ENCODE measurements around the gene CEACAM1. TPM values are rescaled to one million over a fixed set of nuclear protein-coding genes. Genes with fewer than 3 reads are reported as not detected.
A peak's percentile ranks its signal among the peaks of the same experiment; 100 is the strongest.

CEACAM1 gene
- total and polyA plus RNA-seq, 2 of the 13 experiments (the other 11 are each of a cell fraction or from before 2014, with no cell fraction given), result 13.5 to 332 TPM

DNA sequence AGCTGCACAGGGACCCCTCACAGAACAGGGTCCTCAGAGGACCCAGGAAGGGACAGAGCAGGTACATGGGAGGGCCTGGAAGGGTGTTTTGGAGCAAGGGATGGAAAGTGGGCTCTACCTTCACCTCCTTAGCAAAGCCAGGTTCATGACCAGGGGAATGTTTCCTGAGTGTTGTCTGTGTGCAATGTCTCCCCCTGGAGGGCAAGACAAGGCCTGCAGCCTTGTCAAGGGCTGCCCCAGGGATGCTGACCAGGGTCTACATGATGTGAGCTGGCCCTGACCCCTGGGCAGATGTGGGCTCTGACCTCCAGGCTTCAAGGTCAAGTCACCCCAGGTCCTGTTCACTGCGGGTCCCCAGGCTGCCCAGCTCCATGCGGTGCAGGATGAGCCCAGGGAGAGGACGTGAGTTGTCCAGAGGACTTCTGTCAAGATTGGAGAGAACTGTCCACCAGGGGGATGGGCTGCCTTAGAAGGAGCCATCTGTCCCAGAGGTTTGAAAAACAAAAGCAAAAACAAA is 1.0 kb upstream of the CEACAM1 start (continued):
- TF ChIP-seq, protein P1, sequence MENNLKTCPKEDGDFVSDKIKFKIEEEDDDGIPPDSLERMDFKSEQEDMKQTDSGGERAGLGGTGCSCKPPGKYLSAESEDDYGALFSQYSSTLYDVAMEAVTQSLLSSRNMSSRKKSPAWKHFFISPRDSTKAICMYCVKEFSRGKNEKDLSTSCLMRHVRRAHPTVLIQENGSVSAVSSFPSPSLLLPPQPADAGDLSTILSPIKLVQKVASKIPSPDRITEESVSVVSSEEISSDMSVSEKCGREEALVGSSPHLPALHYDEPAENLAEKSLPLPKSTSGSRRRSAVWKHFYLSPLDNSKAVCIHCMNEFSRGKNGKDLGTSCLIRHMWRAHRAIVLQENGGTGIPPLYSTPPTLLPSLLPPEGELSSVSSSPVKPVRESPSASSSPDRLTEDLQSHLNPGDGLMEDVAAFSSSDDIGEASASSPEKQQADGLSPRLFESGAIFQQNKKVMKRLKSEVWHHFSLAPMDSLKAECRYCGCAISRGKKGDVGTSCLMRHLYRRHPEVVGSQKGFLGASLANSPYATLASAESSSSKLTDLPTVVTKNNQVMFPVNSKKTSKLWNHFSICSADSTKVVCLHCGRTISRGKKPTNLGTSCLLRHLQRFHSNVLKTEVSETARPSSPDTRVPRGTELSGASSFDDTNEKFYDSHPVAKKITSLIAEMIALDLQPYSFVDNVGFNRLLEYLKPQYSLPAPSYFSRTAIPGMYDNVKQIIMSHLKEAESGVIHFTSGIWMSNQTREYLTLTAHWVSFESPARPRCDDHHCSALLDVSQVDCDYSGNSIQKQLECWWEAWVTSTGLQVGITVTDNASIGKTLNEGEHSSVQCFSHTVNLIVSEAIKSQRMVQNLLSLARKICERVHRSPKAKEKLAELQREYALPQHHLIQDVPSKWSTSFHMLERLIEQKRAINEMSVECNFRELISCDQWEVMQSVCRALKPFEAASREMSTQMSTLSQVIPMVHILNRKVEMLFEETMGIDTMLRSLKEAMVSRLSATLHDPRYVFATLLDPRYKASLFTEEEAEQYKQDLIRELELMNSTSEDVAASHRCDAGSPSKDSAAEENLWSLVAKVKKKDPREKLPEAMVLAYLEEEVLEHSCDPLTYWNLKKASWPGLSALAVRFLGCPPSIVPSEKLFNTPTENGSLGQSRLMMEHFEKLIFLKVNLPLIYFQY (CRISPR knock-in tag; IDR thresholded peaks at IDR 0.05; ENCODE audit: borderline replicate concordance), result no peak
- TF ChIP-seq, protein P2, sequence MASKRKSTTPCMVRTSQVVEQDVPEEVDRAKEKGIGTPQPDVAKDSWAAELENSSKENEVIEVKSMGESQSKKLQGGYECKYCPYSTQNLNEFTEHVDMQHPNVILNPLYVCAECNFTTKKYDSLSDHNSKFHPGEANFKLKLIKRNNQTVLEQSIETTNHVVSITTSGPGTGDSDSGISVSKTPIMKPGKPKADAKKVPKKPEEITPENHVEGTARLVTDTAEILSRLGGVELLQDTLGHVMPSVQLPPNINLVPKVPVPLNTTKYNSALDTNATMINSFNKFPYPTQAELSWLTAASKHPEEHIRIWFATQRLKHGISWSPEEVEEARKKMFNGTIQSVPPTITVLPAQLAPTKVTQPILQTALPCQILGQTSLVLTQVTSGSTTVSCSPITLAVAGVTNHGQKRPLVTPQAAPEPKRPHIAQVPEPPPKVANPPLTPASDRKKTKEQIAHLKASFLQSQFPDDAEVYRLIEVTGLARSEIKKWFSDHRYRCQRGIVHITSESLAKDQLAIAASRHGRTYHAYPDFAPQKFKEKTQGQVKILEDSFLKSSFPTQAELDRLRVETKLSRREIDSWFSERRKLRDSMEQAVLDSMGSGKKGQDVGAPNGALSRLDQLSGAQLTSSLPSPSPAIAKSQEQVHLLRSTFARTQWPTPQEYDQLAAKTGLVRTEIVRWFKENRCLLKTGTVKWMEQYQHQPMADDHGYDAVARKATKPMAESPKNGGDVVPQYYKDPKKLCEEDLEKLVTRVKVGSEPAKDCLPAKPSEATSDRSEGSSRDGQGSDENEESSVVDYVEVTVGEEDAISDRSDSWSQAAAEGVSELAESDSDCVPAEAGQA (IDR thresholded peaks at IDR 0.05; ENCODE audit: low read depth), result no peak
- TF ChIP-seq, protein P2 (CRISPR knock-in tag; IDR thresholded peaks at IDR 0.05; ENCODE audit: borderline replicate concordance), result no peak
- TF ChIP-seq NFKB2 (CRISPR knock-in tag; IDR thresholded peaks at IDR 0.05; ENCODE audit: borderline replicate concordance), result peak; percentile 59; the same call in 1 of the 2 replicates
- TF ChIP-seq ZNF713 (CRISPR knock-in tag; IDR thresholded peaks at IDR 0.05), result no peak
- TF ChIP-seq, protein P3, sequence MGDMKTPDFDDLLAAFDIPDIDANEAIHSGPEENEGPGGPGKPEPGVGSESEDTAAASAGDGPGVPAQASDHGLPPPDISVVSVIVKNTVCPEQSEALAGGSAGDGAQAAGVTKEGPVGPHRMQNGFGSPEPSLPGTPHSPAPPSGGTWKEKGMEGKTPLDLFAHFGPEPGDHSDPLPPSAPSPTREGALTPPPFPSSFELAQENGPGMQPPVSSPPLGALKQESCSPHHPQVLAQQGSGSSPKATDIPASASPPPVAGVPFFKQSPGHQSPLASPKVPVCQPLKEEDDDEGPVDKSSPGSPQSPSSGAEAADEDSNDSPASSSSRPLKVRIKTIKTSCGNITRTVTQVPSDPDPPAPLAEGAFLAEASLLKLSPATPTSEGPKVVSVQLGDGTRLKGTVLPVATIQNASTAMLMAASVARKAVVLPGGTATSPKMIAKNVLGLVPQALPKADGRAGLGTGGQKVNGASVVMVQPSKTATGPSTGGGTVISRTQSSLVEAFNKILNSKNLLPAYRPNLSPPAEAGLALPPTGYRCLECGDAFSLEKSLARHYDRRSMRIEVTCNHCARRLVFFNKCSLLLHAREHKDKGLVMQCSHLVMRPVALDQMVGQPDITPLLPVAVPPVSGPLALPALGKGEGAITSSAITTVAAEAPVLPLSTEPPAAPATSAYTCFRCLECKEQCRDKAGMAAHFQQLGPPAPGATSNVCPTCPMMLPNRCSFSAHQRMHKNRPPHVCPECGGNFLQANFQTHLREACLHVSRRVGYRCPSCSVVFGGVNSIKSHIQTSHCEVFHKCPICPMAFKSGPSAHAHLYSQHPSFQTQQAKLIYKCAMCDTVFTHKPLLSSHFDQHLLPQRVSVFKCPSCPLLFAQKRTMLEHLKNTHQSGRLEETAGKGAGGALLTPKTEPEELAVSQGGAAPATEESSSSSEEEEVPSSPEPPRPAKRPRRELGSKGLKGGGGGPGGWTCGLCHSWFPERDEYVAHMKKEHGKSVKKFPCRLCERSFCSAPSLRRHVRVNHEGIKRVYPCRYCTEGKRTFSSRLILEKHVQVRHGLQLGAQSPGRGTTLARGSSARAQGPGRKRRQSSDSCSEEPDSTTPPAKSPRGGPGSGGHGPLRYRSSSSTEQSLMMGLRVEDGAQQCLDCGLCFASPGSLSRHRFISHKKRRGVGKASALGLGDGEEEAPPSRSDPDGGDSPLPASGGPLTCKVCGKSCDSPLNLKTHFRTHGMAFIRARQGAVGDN (CRISPR knock-in tag; IDR thresholded peaks at IDR 0.05), result peak; percentile 78
- no peak for TF ChIP-seq HIVEP1 (CRISPR knock-in tag; IDR thresholded peaks at IDR 0.05)
- TF ChIP-seq ISL2 (CRISPR knock-in tag; IDR thresholded peaks at IDR 0.05), result peak; percentile 58; the same call in 1 of the 2 replicates
- no peak for TF ChIP-seq ZNF766 (CRISPR knock-in tag; IDR thresholded peaks at IDR 0.05; ENCODE audit: borderline replicate concordance)
- TF ChIP-seq, protein P4, sequence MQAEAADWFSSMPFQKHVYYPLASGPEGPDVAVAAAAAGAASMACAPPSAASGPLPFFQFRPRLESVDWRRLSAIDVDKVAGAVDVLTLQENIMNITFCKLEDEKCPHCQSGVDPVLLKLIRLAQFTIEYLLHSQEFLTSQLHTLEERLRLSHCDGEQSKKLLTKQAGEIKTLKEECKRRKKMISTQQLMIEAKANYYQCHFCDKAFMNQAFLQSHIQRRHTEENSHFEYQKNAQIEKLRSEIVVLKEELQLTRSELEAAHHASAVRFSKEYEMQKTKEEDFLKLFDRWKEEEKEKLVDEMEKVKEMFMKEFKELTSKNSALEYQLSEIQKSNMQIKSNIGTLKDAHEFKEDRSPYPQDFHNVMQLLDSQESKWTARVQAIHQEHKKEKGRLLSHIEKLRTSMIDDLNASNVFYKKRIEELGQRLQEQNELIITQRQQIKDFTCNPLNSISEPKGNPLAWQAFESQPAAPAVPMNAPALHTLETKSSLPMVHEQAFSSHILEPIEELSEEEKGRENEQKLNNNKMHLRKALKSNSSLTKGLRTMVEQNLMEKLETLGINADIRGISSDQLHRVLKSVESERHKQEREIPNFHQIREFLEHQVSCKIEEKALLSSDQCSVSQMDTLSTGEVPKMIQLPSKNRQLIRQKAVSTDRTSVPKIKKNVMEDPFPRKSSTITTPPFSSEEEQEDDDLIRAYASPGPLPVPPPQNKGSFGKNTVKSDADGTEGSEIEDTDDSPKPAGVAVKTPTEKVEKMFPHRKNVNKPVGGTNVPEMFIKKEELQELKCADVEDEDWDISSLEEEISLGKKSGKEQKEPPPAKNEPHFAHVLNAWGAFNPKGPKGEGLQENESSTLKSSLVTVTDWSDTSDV (CRISPR knock-in tag; IDR thresholded peaks at IDR 0.05), result no peak
- no peak; the same call in 1 of the 2 replicates for TF ChIP-seq MEIS1 (CRISPR knock-in tag; IDR thresholded peaks at IDR 0.05; ENCODE audit: borderline replicate concordance)

All from HepG2 (cell line).